HepG2 (cell line): Measurements from ENCODE around the gene PEA15. TPM values are rescaled to one million over a fixed set of nuclear protein-coding genes. Genes with fewer than 3 reads are reported as not detected.

ENCODE experiments used
- ETV6 ChIP-seq: sonication (generic); formaldehyde crosslinking; conservative IDR thresholded peaks from 2 replicates; pipeline ENCODE4 v1.4.0; 2020; ENCODE audit warnings: missing genetic modification reagents
- SP4 ChIP-seq: sonication (generic); formaldehyde crosslinking; IDR thresholded peaks from 2 replicates; pipeline ENCODE4 v1.8.1; 2023; ENCODE audit warnings: mild to moderate bottlenecking, missing genetic modification reagents
- YY1 ChIP-seq: IDR thresholded peaks from 2 replicates; pipeline ENCODE4 v1.6.1; 2011; ENCODE audit warnings: low read length, low read depth, moderate library complexity, mild to moderate bottlenecking; ENCODE audit not compliant: insufficient read depth, insufficient replicate concordance
- ZNF17 ChIP-seq: sonication (generic); formaldehyde crosslinking; IDR thresholded peaks from 2 replicates; pipeline ENCODE4 v1.5.0; 2020; ENCODE audit warnings: mild to moderate bottlenecking, missing genetic modification reagents
- ZNF296 ChIP-seq: sonication (generic); formaldehyde crosslinking; conservative IDR thresholded peaks from 2 replicates; pipeline ENCODE4 v1.5.0; 2020; ENCODE audit warnings: mild to moderate bottlenecking, missing genetic modification reagents
- ZNF333 ChIP-seq: sonication (generic); formaldehyde crosslinking; IDR thresholded peaks from 2 replicates; pipeline ENCODE4 v1.4.0; 2020; ENCODE audit warnings: mild to moderate bottlenecking, missing genetic modification reagents, borderline replicate concordance
- ZNF549 ChIP-seq: sonication (generic); formaldehyde crosslinking; IDR thresholded peaks from 2 replicates; pipeline ENCODE4 v1.5.0; 2020; ENCODE audit warnings: missing genetic modification reagents
- ZNF788 ChIP-seq: sonication (generic); formaldehyde crosslinking; IDR thresholded peaks from 2 replicates; pipeline ENCODE4 v1.5.0; 2020; ENCODE audit warnings: mild to moderate bottlenecking, missing genetic modification reagents, borderline replicate concordance
- polyA plus RNA-seq, 8 experiments: library from polyadenylated mRNA; depleted of rRNA in 3 of 8; stranded (reverse) in 7 of 8; unstranded in 1 of 8; fragments of >200 nt; fragmentation: Illumina TruSeq in 4 of 8; extraction: Trizol in 4 of 8; gene quantifications; 2 replicates each; pipeline versions ENCODE4 v1.2.1 to v1.2.3, GENCODE V29; 2011 to 2016; ENCODE audit warnings: low read depth in 4 of 8, missing spikeins in 1 of 8, mixed read lengths in 1 of 8; ENCODE audit not compliant: insufficient read depth in 1 of 8
- total RNA-seq, 5 experiments: library from RNA; depleted of rRNA; stranded (reverse); fragments of >200 nt; fragmentation: Illumina TruSeq; extraction: Trizol; gene quantifications; 2 replicates each; pipeline ENCODE4 v1.2.3, GENCODE V29; 2016; ENCODE audit warnings: low read depth in 1 of 5
- TF ChIP-seq, protein P1 (sequence below): IDR thresholded peaks from 2 replicates; pipeline ENCODE4 v1.6.1; 2018; ENCODE audit warnings: missing genetic modification reagents
- TF ChIP-seq, protein P2 (sequence below): conservative IDR thresholded peaks from 2 replicates; pipeline ENCODE4 v1.6.1; 2018; ENCODE audit warnings: missing genetic modification reagents
- TF ChIP-seq, protein P3 (sequence below): sonication (generic); formaldehyde crosslinking; IDR thresholded peaks from 2 replicates; pipeline ENCODE4 v1.8.0; 2022; ENCODE audit warnings: missing genetic modification reagents, mild to moderate bottlenecking, moderate library complexity, borderline replicate concordance
- TF ChIP-seq, protein P4 (sequence below): sonication (generic); formaldehyde crosslinking; IDR thresholded peaks from 2 replicates; pipeline ENCODE4 v1.5.0; 2020; ENCODE audit warnings: missing genetic modification reagents
- TF ChIP-seq, protein P5 (sequence below): sonication (generic); formaldehyde crosslinking; IDR thresholded peaks from 2 replicates; pipeline ENCODE4 v1.4.0; 2020; ENCODE audit warnings: missing genetic modification reagents, mild to moderate bottlenecking, borderline replicate concordance

The PEA15 gene
- total and polyA plus RNA-seq, 2 of the 13 experiments (the other 11 are each of a cell fraction or from before 2014, with no cell fraction given): 12.1 to 35.2 TPM

DNA sequence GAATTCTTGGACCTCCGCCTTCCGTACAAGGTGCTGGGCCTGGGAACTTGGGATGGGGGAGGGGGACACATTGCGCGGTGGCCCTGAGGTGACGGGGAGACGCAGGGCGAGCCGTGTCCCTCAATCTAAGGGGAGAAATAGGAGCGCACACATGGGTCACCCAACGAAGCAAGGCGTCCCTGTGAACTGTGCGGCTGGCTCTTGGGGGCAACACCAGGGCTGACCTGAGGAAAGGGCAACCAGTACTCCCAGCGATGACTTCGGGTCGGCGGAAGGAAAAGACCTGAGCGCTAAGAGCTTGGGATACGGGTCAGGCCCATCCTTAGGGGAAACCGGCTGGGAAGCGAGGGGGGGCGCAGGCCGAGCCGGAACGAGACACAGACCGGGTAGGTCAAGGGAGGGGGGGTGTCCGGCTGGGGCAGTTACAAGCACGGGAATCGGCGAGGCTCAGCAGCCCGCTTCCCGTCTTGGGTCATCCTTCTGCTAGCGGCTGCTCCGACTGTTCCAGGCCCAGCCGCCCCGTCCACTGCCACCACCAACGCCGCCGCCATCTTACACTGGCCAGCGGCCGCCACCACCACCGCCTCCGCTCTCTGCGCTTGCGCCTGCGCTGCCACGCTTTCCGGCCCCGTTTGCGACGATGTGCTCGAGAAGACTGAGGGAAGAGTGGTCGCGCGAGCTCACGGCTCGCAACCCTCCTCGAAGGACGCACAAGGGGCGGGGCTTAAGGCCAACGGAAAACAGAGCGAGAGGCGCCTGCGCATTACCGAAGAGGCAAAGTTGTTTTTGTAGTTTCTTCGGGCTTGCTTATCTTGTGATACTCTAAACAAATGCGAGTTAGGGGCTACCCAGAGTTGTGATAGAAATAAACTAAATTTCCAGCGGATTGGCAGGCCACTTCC lies 57.0 kb downstream of the PEA15 start, which contains the start of gene DCAF8 (continued):
- TF ChIP-seq, protein P1, sequence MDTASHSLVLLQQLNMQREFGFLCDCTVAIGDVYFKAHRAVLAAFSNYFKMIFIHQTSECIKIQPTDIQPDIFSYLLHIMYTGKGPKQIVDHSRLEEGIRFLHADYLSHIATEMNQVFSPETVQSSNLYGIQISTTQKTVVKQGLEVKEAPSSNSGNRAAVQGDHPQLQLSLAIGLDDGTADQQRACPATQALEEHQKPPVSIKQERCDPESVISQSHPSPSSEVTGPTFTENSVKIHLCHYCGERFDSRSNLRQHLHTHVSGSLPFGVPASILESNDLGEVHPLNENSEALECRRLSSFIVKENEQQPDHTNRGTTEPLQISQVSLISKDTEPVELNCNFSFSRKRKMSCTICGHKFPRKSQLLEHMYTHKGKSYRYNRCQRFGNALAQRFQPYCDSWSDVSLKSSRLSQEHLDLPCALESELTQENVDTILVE (CRISPR knock-in tag): peak; percentile 67; the same call in 1 of the 2 replicates
- TF ChIP-seq, protein P2, sequence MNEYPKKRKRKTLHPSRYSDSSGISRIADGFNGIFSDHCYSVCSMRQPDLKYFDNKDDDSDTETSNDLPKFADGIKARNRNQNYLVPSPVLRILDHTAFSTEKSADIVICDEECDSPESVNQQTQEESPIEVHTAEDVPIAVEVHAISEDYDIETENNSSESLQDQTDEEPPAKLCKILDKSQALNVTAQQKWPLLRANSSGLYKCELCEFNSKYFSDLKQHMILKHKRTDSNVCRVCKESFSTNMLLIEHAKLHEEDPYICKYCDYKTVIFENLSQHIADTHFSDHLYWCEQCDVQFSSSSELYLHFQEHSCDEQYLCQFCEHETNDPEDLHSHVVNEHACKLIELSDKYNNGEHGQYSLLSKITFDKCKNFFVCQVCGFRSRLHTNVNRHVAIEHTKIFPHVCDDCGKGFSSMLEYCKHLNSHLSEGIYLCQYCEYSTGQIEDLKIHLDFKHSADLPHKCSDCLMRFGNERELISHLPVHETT (CRISPR knock-in tag): 0 out of 2 replicates have a peak, but pooled peaks have one; percentile 40
- TF ChIP-seq, protein P3, sequence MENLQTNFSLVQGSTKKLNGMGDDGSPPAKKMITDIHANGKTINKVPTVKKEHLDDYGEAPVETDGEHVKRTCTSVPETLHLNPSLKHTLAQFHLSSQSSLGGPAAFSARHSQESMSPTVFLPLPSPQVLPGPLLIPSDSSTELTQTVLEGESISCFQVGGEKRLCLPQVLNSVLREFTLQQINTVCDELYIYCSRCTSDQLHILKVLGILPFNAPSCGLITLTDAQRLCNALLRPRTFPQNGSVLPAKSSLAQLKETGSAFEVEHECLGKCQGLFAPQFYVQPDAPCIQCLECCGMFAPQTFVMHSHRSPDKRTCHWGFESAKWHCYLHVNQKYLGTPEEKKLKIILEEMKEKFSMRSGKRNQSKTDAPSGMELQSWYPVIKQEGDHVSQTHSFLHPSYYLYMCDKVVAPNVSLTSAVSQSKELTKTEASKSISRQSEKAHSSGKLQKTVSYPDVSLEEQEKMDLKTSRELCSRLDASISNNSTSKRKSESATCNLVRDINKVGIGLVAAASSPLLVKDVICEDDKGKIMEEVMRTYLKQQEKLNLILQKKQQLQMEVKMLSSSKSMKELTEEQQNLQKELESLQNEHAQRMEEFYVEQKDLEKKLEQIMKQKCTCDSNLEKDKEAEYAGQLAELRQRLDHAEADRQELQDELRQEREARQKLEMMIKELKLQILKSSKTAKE (CRISPR knock-in tag): no peak
- peak; percentile 97 for TF ChIP-seq YY1
- 0 out of 2 replicates have a peak, but pooled peaks have one; percentile 22 for TF ChIP-seq ZNF296 (CRISPR knock-in tag)
- peak; percentile 61 for TF ChIP-seq SP4 (CRISPR knock-in tag)
- TF ChIP-seq ZNF17 (CRISPR knock-in tag): peak; percentile 90
- peak; percentile 46; the same call in 1 of the 2 replicates for TF ChIP-seq ZNF788
- TF ChIP-seq ZNF549 (CRISPR knock-in tag): no peak
- TF ChIP-seq, protein P4, sequence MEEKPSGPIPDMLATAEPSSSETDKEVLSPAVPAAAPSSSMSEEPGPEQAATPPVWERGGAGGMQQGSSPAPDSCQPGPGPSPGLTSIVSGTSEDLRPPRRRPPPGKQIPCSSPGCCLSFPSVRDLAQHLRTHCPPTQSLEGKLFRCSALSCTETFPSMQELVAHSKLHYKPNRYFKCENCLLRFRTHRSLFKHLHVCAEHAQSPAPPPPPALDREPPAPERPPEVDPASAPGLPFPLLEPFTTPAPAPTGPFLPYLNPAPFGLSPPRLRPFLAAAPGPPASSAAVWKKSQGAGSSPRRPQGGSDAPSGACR (CRISPR knock-in tag): peak; percentile 88
- no peak; the same call in 1 of the 2 replicates for TF ChIP-seq ZNF333 (CRISPR knock-in tag)
- no peak for TF ChIP-seq ETV6 (CRISPR knock-in tag)
- TF ChIP-seq, protein P5, sequence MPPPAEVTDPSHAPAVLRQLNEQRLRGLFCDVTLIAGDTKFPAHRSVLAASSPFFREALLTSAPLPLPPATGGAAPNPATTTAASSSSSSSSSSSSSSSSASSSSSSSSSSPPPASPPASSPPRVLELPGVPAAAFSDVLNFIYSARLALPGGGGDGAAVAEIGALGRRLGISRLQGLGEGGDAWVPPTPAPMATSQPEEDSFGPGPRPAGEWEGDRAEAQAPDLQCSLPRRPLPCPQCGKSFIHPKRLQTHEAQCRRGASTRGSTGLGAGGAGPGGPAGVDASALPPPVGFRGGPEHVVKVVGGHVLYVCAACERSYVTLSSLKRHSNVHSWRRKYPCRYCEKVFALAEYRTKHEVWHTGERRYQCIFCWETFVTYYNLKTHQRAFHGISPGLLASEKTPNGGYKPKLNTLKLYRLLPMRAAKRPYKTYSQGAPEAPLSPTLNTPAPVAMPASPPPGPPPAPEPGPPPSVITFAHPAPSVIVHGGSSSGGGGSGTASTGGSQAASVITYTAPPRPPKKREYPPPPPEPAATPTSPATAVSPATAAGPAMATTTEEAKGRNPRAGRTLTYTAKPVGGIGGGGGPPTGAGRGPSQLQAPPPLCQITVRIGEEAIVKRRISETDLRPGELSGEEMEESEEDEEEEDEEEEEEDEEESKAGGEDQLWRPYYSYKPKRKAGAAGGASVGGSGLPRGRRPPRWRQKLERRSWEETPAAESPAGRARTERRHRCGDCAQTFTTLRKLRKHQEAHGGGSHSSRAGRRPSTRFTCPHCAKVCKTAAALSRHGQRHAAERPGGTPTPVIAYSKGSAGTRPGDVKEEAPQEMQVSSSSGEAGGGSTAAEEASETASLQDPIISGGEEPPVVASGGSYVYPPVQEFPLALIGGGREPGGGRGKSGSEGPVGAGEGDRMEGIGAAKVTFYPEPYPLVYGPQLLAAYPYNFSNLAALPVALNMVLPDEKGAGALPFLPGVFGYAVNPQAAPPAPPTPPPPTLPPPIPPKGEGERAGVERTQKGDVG (CRISPR knock-in tag): peak; percentile 71; the same call in 1 of the 2 replicates
